ENCODE data around the gene PCYT2.

Gene PCYT2

GRCh38 chr17:81932333-81932983 is 21.3 kb upstream of the PCYT2 start:
- no peak for TF ChIP-seq REST (IDR thresholded peaks at IDR 0.05; ENCODE audit: low read depth)
- no peak for TF ChIP-seq NFIC (IDR thresholded peaks at IDR 0.05)
- no peak for TF ChIP-seq FOXM1 (IDR thresholded peaks at IDR 0.05; ENCODE audit: borderline replicate concordance, low read depth)
- TF ChIP-seq RAD21 (IDR thresholded peaks at IDR 0.05; ENCODE audit: low read depth), result no peak
- no peak for TF ChIP-seq ZBTB7A (IDR thresholded peaks at IDR 0.05; ENCODE audit: low read depth)
- TF ChIP-seq MAX (IDR thresholded peaks at IDR 0.05), result no peak
- no peak for TF ChIP-seq USF1 (IDR thresholded peaks at IDR 0.05)
- no peak for TF ChIP-seq EGR1 (IDR thresholded peaks at IDR 0.05)
- no peak for TF ChIP-seq TEAD4 (IDR thresholded peaks at IDR 0.05)
- TF ChIP-seq TAF1 (IDR thresholded peaks at IDR 0.05; ENCODE audit: low read depth), result no peak
- no peak for TF ChIP-seq CEBPB (IDR thresholded peaks at IDR 0.05)
- no peak for TF ChIP-seq EP300 (IDR thresholded peaks at IDR 0.05; ENCODE audit: borderline replicate concordance)
- TF ChIP-seq YY1 (IDR thresholded peaks at IDR 0.05; ENCODE audit: low read depth), result no peak
- TF ChIP-seq CREB1 (IDR thresholded peaks at IDR 0.05; ENCODE audit: low read depth), result no peak

GRCh38 chr17:81931557-81932332 is 20.5 kb upstream of the PCYT2 start:
- TF ChIP-seq RAD21 (IDR thresholded peaks at IDR 0.05; ENCODE audit: low read depth) (no peak), EP300 (IDR thresholded peaks at IDR 0.05; ENCODE audit: borderline replicate concordance) (no peak), REST (IDR thresholded peaks at IDR 0.05; ENCODE audit: low read depth) (no peak), FOXM1 (IDR thresholded peaks at IDR 0.05; ENCODE audit: borderline replicate concordance, low read depth) (no peak), CEBPB (IDR thresholded peaks at IDR 0.05) (no peak), USF1 (IDR thresholded peaks at IDR 0.05) (no peak), TAF1 (IDR thresholded peaks at IDR 0.05; ENCODE audit: low read depth) (no peak), YY1 (IDR thresholded peaks at IDR 0.05; ENCODE audit: low read depth) (no peak), ZBTB7A (IDR thresholded peaks at IDR 0.05; ENCODE audit: low read depth) (no peak), TCF12 (IDR thresholded peaks at IDR 0.05; ENCODE audit: low read depth) (no peak), CREB1 (IDR thresholded peaks at IDR 0.05; ENCODE audit: low read depth) (no peak), NFIC (IDR thresholded peaks at IDR 0.05) (no peak), EGR1 (IDR thresholded peaks at IDR 0.05) (no peak), MAX (IDR thresholded peaks at IDR 0.05) (no peak), TEAD4 (IDR thresholded peaks at IDR 0.05) (no peak)

- TF ChIP-seq ZBTB7A (IDR thresholded peaks at IDR 0.05; ENCODE audit: low read depth), result no peak
- TF ChIP-seq CREB1 (IDR thresholded peaks at IDR 0.05; ENCODE audit: low read depth), result no peak
- no peak for TF ChIP-seq RAD21 (IDR thresholded peaks at IDR 0.05; ENCODE audit: low read depth)
- TF ChIP-seq TEAD4 (IDR thresholded peaks at IDR 0.05), result no peak
- no peak for TF ChIP-seq MAX (IDR thresholded peaks at IDR 0.05)
- TF ChIP-seq USF1 (IDR thresholded peaks at IDR 0.05), result no peak
- no peak for TF ChIP-seq FOXM1 (IDR thresholded peaks at IDR 0.05; ENCODE audit: borderline replicate concordance, low read depth)
- no peak for TF ChIP-seq NFIC (IDR thresholded peaks at IDR 0.05)
- TF ChIP-seq EP300 (IDR thresholded peaks at IDR 0.05; ENCODE audit: borderline replicate concordance), result no peak
- TF ChIP-seq REST (IDR thresholded peaks at IDR 0.05; ENCODE audit: low read depth), result no peak
- no peak for TF ChIP-seq EGR1 (IDR thresholded peaks at IDR 0.05)
- no peak for TF ChIP-seq CEBPB (IDR thresholded peaks at IDR 0.05)
- TF ChIP-seq TCF12 (IDR thresholded peaks at IDR 0.05; ENCODE audit: low read depth), result no peak
- no peak for TF ChIP-seq YY1 (IDR thresholded peaks at IDR 0.05; ENCODE audit: low read depth)
- TF ChIP-seq TAF1 (IDR thresholded peaks at IDR 0.05; ENCODE audit: low read depth), result no peak
Observed at GRCh38 chr17:81931189-81931556, 20.0 kb upstream of the PCYT2 start.

Measured in Ishikawa (cell line).